GM19438 (cell line): ENCODE data around the gene CYP2R1.
"Not testable (repeated sequence)": the region's sequence is repeated elsewhere in the genome, so short reads cannot be mapped to it uniquely, and the experiment has no call there.

Experiments used
- ATAC-seq: cut with Tn5 transposase; IDR thresholded peaks from one replicate; pipeline ENCODE4 v1.9.1; 2021; ENCODE audit warnings: low read depth; ENCODE audit not compliant: unreplicated experiment

Gene CYP2R1

GRCh38 chr11:14894657-14895598, 2.9 kb upstream of the CYP2R1 start:
- no peak for ATAC-seq

GRCh38 chr11:14892577-14892976, 546 bp upstream of the CYP2R1 start:
- ATAC-seq: no peak

GRCh38 chr11:14891143-14892035, 642 bp downstream of the CYP2R1 start:
- peak; percentile 47 for ATAC-seq

- no peak for ATAC-seq
These were observed 5.5 kb downstream of the CYP2R1 start for GRCh38 chr11:14886513-14886912.

GRCh38 chr11:14884667-14885273, 7.3 kb downstream of the CYP2R1 start:
- no peak for ATAC-seq

GRCh38 chr11:14883683-14884082, 8.3 kb downstream of the CYP2R1 start:
- not testable (repeated sequence) for ATAC-seq

- ATAC-seq: no peak
These were observed 9.8 kb downstream of the CYP2R1 start for GRCh38 chr11:14882196-14882595.

- no peak for ATAC-seq
These were observed 10.3 kb downstream of the CYP2R1 start for GRCh38 chr11:14881576-14882193.

- ATAC-seq: no peak
These were observed 16.9 kb downstream of the CYP2R1 start for GRCh38 chr11:14875163-14875562.

- no peak for ATAC-seq
These were observed 18.4 kb downstream of the CYP2R1 start for GRCh38 chr11:14873632-14874031.

- ATAC-seq: no peak
These were observed 20.0 kb downstream of the CYP2R1 start for GRCh38 chr11:14872032-14872431.

- not testable (repeated sequence) for ATAC-seq
These were observed 28.3 kb downstream of the CYP2R1 start for GRCh38 chr11:14863775-14864174.

GRCh38 chr11:14861680-14862079, 30.4 kb downstream of the CYP2R1 start:
- no peak for ATAC-seq

- no peak for ATAC-seq
These were observed 31.5 kb downstream of the CYP2R1 start for GRCh38 chr11:14860511-14860910.

- ATAC-seq: no peak
These were observed 33.6 kb downstream of the CYP2R1 start for GRCh38 chr11:14858404-14858803.

GRCh38 chr11:14857621-14858020, 34.4 kb downstream of the CYP2R1 start:
- ATAC-seq: no peak

- ATAC-seq: no peak
These were observed 36.1 kb downstream of the CYP2R1 start for GRCh38 chr11:14855890-14856289.

GRCh38 chr11:14854057-14854456, 38.0 kb downstream of the CYP2R1 start:
- ATAC-seq: no peak

GRCh38 chr11:14852571-14853177, 39.4 kb downstream of the CYP2R1 start:
- ATAC-seq: no peak

- no peak for ATAC-seq
These were observed 50.0 kb downstream of the CYP2R1 start for GRCh38 chr11:14842002-14842401.
